KMS-11 (cell line): ENCODE data around the gene ZNF689.
A peak's percentile ranks its signal among the peaks of the same experiment; 100 is the strongest.

Experiments used
- H2AFZ ChIP-seq: fragments of 200-600 bp; sonication (generic); 2 replicates; pipeline ENCODE4 v1.6.1; 2016; ENCODE audit warnings: antibody characterized with exemption, mixed run types, low read depth
- H3K27ac ChIP-seq: fragments of 200-600 bp; sonication (generic); 2 replicates; pipeline ENCODE4 v1.6.1; 2016; ENCODE audit warnings: mild to moderate bottlenecking, mixed run types
- H3K27me3 ChIP-seq: fragments of 200-600 bp; sonication (generic); 2 replicates; pipeline ENCODE4 v1.6.1; 2017; ENCODE audit warnings: mild to moderate bottlenecking, low read depth, mixed run types, moderate library complexity; ENCODE audit not compliant: insufficient read depth
- H3K36me3 ChIP-seq: fragments of 200-600 bp; sonication (generic); 2 replicates; pipeline ENCODE4 v1.6.1; 2017; ENCODE audit warnings: mild to moderate bottlenecking, mixed run types; ENCODE audit not compliant: insufficient read depth
- H3K4me1 ChIP-seq: fragments of 200-600 bp; sonication (generic); 2 replicates; pipeline ENCODE4 v1.6.1; 2016; ENCODE audit warnings: mild to moderate bottlenecking, low read depth, mixed run types; ENCODE audit not compliant: poor library complexity, severe bottlenecking
- H3K4me2 ChIP-seq: fragments of 200-600 bp; sonication (generic); 2 replicates; pipeline ENCODE4 v1.7.0; 2016; ENCODE audit warnings: mild to moderate bottlenecking, mixed run types
- H3K4me3 ChIP-seq: fragments of 200-600 bp; sonication (generic); IDR thresholded peaks from 2 replicates; pipeline ENCODE4 v1.6.1; 2017; ENCODE audit warnings: low read depth, low read length, mixed read lengths; ENCODE audit not compliant: insufficient read depth
- H3K79me2 ChIP-seq: fragments of 200-600 bp; sonication (generic); 2 replicates; pipeline ENCODE4 v1.6.1; 2016; ENCODE audit warnings: low read depth, mixed run types; ENCODE audit not compliant: insufficient read depth
- H3K9ac ChIP-seq: fragments of 200-600 bp; sonication (generic); 2 replicates; pipeline ENCODE4 v1.6.1; 2016; ENCODE audit warnings: mild to moderate bottlenecking, mixed run types
- H4K20me1 ChIP-seq: fragments of 200-600 bp; sonication (generic); 2 replicates; pipeline ENCODE4 v1.6.1; 2016; ENCODE audit warnings: mild to moderate bottlenecking, mixed run types; ENCODE audit not compliant: insufficient read depth
- CTCF ChIP-seq: fragments of 200-600 bp; sonication (generic); conservative IDR thresholded peaks from 2 replicates; pipeline ENCODE4 v1.6.1; 2017; ENCODE audit warnings: low read depth, mild to moderate bottlenecking, antibody characterized with exemption, low read length, moderate library complexity, mixed read lengths

The ZNF689 gene

GRCh38 chr16:30652718-30653117 is 42.5 kb upstream of the ZNF689 start:
- H3K79me2 ChIP-seq: no peaks in the 10 kb centered on the region
- H3K27me3 ChIP-seq: no peaks in the 10 kb centered on the region
- no peaks in the 10 kb centered on the region for H4K20me1 ChIP-seq
- no peaks in the 10 kb centered on the region for H3K36me3 ChIP-seq
- no peak for TF ChIP-seq CTCF
- no peak overlapping the region for H3K4me3 ChIP-seq
- no peak overlapping the region for H3K27ac ChIP-seq
- no peak overlapping the region for H3K9ac ChIP-seq
- no peak overlapping the region for H2AFZ ChIP-seq
- peaks cover 46% of the 10 kb centered on the region for H3K4me1 ChIP-seq
- H3K4me2 ChIP-seq: no peak overlapping the region

- Histone ChIP-seq H3K9ac (peak overlapping the region; percentile 84; the same call in 1 of the 2 replicates), H3K4me2 (peak overlapping the region; percentile 83), H3K4me3 (no peak overlapping the region), H3K27me3 (no peaks in the 10 kb centered on the region), H3K79me2 (no peaks in the 10 kb centered on the region), H4K20me1 (no peaks in the 10 kb centered on the region), H2AFZ (no peak overlapping the region), H3K36me3 (no peaks in the 10 kb centered on the region), H3K4me1 (peaks cover 49% of the 10 kb centered on the region), H3K27ac (peak overlapping the region; percentile 10; the same call in 1 of the 2 replicates)
- no peak for TF ChIP-seq CTCF
Measured at GRCh38 chr16:30652005-30652296, 41.8 kb upstream of the ZNF689 start.

- Histone ChIP-seq H3K27ac (peak overlapping the region; percentile 74), H3K4me3 (no peak overlapping the region), H3K4me2 (peak overlapping the region; percentile 83), H3K27me3 (no peaks in the 10 kb centered on the region), H3K9ac (peak overlapping the region; percentile 84), H4K20me1 (no peaks in the 10 kb centered on the region), H2AFZ (peak overlapping the region; percentile 68), H3K79me2 (no peaks in the 10 kb centered on the region), H3K36me3 (no peaks in the 10 kb centered on the region), H3K4me1 (peaks cover 49% of the 10 kb centered on the region)
- peak; percentile 56; the same call in 1 of the 2 replicates for TF ChIP-seq CTCF
Measured at GRCh38 chr16:30651124-30652004, 41.2 kb upstream of the ZNF689 start.

- Histone ChIP-seq H2AFZ (peak within 1 kb of the TSS; percentile 80), H3K4me2 (peak within 1 kb of the TSS; percentile 83), H3K9ac (peak within 1 kb of the TSS; percentile 84), H3K4me1 (peaks cover 49% of the 10 kb centered on the region), H3K79me2 (no peaks in the 10 kb centered on the region), H3K27ac (peak within 1 kb of the TSS; percentile 74), H3K27me3 (no peaks in the 10 kb centered on the region), H4K20me1 (no peaks in the 10 kb centered on the region), H3K36me3 (no peaks in the 10 kb centered on the region), H3K4me3 (no peak within 1 kb of the TSS)
- peak; percentile 63 for TF ChIP-seq CTCF
Measured at GRCh38 chr16:30650369-30651123, 40.4 kb upstream of the ZNF689 start, which contains the start of gene PRR14. TSS of gene PRR14 (plus strand) at chr16:30650960. CDS start at chr16:30651646, 686 bp downstream.
